ENCODE data around the gene FAM81A.

DNA sequence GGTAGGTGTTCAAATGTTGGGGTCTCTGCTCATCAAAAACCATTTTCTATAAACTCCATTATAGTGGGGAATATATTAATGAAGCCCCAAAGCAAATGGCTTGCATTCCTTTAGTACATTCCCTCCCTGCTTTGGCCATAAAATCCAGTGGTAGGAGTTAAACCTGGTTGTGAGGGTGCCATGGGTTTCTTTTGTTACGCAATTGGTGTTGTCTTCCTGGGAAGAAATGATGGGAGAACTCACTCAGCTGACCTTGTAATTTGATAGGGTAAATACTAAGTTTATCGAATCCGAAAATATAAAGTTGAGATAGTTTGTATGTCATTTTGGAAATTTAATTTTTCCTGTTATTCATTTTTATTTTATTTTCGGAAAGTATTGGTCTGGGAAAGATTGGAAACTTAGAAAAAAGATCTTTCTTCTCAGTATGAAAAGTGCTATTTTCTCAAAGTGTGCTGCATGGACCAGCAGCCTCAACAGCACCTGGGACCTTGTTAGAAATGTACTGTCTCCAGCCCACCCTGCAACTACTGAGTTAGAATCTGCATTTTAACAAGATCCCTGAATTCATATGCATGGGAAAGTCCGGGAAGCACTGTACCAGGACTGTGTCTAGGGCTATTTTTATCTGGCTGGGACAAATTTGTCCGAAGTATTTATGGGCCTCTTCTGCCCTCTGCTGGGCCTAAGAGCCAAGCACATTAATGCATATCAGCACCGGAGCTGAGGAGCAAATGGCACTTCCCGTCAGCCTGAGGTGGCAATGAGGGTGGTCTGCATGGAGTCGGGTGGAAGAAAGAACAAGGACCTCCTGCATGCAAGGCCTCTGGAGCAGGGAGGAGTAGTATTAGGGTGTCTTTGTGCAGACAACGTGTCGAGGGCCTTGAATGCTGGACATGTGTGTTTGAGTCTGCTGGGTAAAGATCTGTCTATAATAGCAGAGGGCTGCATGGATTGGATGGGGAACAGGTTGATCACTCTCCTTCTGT is 54.7 kb downstream of the FAM81A start:
- TF ChIP-seq, protein P1, sequence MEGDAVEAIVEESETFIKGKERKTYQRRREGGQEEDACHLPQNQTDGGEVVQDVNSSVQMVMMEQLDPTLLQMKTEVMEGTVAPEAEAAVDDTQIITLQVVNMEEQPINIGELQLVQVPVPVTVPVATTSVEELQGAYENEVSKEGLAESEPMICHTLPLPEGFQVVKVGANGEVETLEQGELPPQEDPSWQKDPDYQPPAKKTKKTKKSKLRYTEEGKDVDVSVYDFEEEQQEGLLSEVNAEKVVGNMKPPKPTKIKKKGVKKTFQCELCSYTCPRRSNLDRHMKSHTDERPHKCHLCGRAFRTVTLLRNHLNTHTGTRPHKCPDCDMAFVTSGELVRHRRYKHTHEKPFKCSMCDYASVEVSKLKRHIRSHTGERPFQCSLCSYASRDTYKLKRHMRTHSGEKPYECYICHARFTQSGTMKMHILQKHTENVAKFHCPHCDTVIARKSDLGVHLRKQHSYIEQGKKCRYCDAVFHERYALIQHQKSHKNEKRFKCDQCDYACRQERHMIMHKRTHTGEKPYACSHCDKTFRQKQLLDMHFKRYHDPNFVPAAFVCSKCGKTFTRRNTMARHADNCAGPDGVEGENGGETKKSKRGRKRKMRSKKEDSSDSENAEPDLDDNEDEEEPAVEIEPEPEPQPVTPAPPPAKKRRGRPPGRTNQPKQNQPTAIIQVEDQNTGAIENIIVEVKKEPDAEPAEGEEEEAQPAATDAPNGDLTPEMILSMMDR (conservative IDR thresholded peaks at IDR 0.05 in 1 of 2, IDR thresholded peaks at IDR 0.05 in 1 of 2; ENCODE audit: low read depth in 1 of 2, low read length in 2 of 2), result peak; percentile 78 to 82
- no peak for TF ChIP-seq EZH2 (IDR thresholded peaks at IDR 0.05; ENCODE audit: low read length, missing control alignments)
